Right forelimb (tissue), 1 donor: Measurements from ENCODE around the gene BRMS1.
"Not testable (repeated sequence)": the region's sequence is repeated elsewhere in the genome, so short reads cannot be mapped to it uniquely, and the experiment has no call there.

Source experiments
- DNase-seq: peaks from one replicate; pipeline ENCODE4 v3.0.0-alpha.2; 2018

Gene BRMS1

GRCh38 chr11:66322732-66323427, 22.0 kb downstream of the BRMS1 start:
- no peak for DNase-seq

GRCh38 chr11:66321606-66322005, 23.3 kb downstream of the BRMS1 start:
- DNase-seq, result no peak

GRCh38 chr11:66320748-66321147, 24.2 kb downstream of the BRMS1 start:
- DNase-seq, result not testable (repeated sequence)

- not testable (repeated sequence) for DNase-seq
Measured at GRCh38 chr11:66320289-66320688, 24.6 kb downstream of the BRMS1 start.

- DNase-seq, result no peak
Measured at GRCh38 chr11:66318600-66318970, 26.3 kb downstream of the BRMS1 start.

- peak; percentile 62 for DNase-seq
Measured at GRCh38 chr11:66317723-66318599, 26.9 kb downstream of the BRMS1 start.

GRCh38 chr11:66317322-66317722, 27.6 kb downstream of the BRMS1 start:
- peak; percentile 77 for DNase-seq

GRCh38 chr11:66316849-66317251, 28.1 kb downstream of the BRMS1 start, which contains the start of gene CD248:
CD248 (minus strand) TSS chr11:66317044; CDS start chr11:66317027, 17 bp downstream.
- peak; percentile 87 for DNase-seq

GRCh38 chr11:66315921-66316811, 28.7 kb downstream of the BRMS1 start:
- DNase-seq, result no peak

GRCh38 chr11:66315498-66315885, 29.4 kb downstream of the BRMS1 start:
- no peak for DNase-seq

- DNase-seq, result no peak
Measured at GRCh38 chr11:66314561-66315497, 30.1 kb downstream of the BRMS1 start.

GRCh38 chr11:66314186-66314501, 30.8 kb downstream of the BRMS1 start:
- no peak for DNase-seq

GRCh38 chr11:66313321-66314185, 31.4 kb downstream of the BRMS1 start:
- peak; percentile 90 for DNase-seq

GRCh38 chr11:66312549-66313320, 32.2 kb downstream of the BRMS1 start:
- peak; percentile 99 for DNase-seq

- DNase-seq, result peak; percentile 94
Measured at GRCh38 chr11:66311965-66312548, 32.8 kb downstream of the BRMS1 start.

GRCh38 chr11:66311470-66311964, 33.4 kb downstream of the BRMS1 start:
- DNase-seq, result no peak

GRCh38 chr11:66310803-66311440, 34.0 kb downstream of the BRMS1 start:
- DNase-seq, result not testable (repeated sequence)

- DNase-seq, result no peak
Measured at GRCh38 chr11:66310324-66310723, 34.6 kb downstream of the BRMS1 start.

- DNase-seq, result no peak
Measured at GRCh38 chr11:66309475-66309874, 35.4 kb downstream of the BRMS1 start.
